Activated CD4-positive, alpha-beta T cell treated with anti-CD3 and anti-CD28 coated beads, Interleukin-10, Interleukin-2, amounts not matched to agents 100 ng/mL and 50 ng/mL, durations not matched to agents 16 hours and 8 hours (primary cell): Measurements from ENCODE around the gene ATG13.
A peak's percentile ranks its signal among the peaks of the same experiment; 100 is the strongest.

Source experiments
- DNase-seq: peaks from one replicate; pipeline ENCODE4 v3.0.0-alpha.2; 2020

Gene ATG13

GRCh38 chr11:46609386-46609785 lies 8.0 kb upstream of the ATG13 start:
- DNase-seq: no peak

GRCh38 chr11:46611526-46612304 lies 5.6 kb upstream of the ATG13 start:
- no peak for DNase-seq

- no peak for DNase-seq
Observed at GRCh38 chr11:46612326-46612725, 5.0 kb upstream of the ATG13 start.

GRCh38 chr11:46615756-46616155 lies 1.6 kb upstream of the ATG13 start:
- no peak for DNase-seq

- peak; percentile 38 for DNase-seq
Observed at GRCh38 chr11:46616551-46617133, 711 bp upstream of the ATG13 start.

GRCh38 chr11:46617972-46618314 lies 590 bp downstream of the ATG13 start:
- DNase-seq: no peak

GRCh38 chr11:46618837-46619236 lies 1.5 kb downstream of the ATG13 start:
- DNase-seq: no peak

- no peak for DNase-seq
Observed at GRCh38 chr11:46625406-46625805, 8.1 kb downstream of the ATG13 start.

- DNase-seq: no peak
Observed at GRCh38 chr11:46628961-46629360, 11.6 kb downstream of the ATG13 start.

GRCh38 chr11:46630237-46630636 lies 12.9 kb downstream of the ATG13 start:
- no peak for DNase-seq

GRCh38 chr11:46631676-46632075 lies 14.3 kb downstream of the ATG13 start:
- DNase-seq: no peak

GRCh38 chr11:46632502-46632901 lies 15.1 kb downstream of the ATG13 start:
- DNase-seq: no peak

- no peak for DNase-seq
Observed at GRCh38 chr11:46633291-46634217, 16.2 kb downstream of the ATG13 start.

GRCh38 chr11:46635557-46636139 lies 18.3 kb downstream of the ATG13 start:
- no peak for DNase-seq

GRCh38 chr11:46637546-46637945 lies 20.2 kb downstream of the ATG13 start:
- no peak for DNase-seq

- no peak for DNase-seq
Observed at GRCh38 chr11:46639197-46639839, 22.0 kb downstream of the ATG13 start.

GRCh38 chr11:46640036-46640788 lies 22.9 kb downstream of the ATG13 start:
- DNase-seq: no peak

GRCh38 chr11:46641639-46642038 lies 24.3 kb downstream of the ATG13 start:
- no peak for DNase-seq

- no peak for DNase-seq
Observed at GRCh38 chr11:46642627-46643335, 25.4 kb downstream of the ATG13 start.

GRCh38 chr11:46643531-46643930 lies 26.2 kb downstream of the ATG13 start:
- DNase-seq: no peak

GRCh38 chr11:46643986-46644385 lies 26.6 kb downstream of the ATG13 start:
- no peak for DNase-seq
